ENCODE data around the gene AKAP9. TPM values are rescaled to one million over a fixed set of nuclear protein-coding genes. Genes with fewer than 3 reads are reported as not detected.
"Not testable (repeated sequence)": the region's sequence is repeated elsewhere in the genome, so short reads cannot be mapped to it uniquely, and the experiment has no call there.

The AKAP9 gene
- total RNA-seq, 1 donor from 2014 or later = 44.1 TPM

DNA sequence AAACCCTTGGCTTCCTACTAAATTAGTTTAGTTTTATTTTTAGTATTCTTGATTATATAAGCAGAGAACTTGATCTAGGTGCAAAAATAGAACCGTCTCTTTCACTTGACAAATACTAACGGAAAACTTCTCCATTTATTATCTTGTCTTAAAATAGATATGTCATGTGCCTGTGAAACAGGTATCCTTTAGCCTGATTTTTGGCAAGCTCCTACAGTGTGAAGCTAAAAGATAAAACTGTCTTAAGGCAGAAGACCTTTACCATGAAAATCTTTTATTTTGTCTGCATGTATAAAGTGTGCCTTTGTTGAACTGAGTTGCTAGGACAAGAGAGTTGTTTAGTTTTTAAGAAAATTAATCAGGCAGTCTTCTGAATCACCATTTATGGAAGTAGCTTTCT, 103.0 kb downstream of the AKAP9 start:
- ATAC-seq = peak; percentile 68
- intact Hi-C loops (cut with DNase I) = loop anchor here (10.0 kb wide), 2 partner anchors 99 to 159 kb away; partner anchors contain the start of genes AKAP9 and MTERF1

DNA sequence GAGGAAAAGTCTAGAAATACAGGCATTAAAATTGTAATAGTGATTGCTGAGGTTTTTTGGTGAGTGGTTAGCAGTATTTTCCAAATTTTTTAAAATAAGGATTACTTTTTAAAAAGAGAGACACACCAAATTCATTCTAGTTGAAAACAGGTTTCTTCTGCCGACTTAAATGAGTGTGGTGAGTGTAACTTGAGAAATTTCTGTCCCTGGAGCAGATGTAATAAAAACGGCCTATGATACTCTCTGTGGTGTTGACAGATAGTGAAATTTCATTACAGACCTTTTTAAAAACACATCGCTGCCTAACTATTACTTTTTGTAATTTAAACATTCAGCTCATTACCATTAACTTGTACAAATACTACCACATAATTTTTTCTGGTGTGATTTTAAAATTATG, 103.5 kb downstream of the AKAP9 start:
- ATAC-seq (no peak), DNase-seq (ENCODE audit: missing footprints) (no peak)
- intact Hi-C loops (cut with DNase I) = loop anchor here (10.0 kb wide), 2 partner anchors 99 to 159 kb away; partner anchors contain the start of genes AKAP9 and MTERF1

More for the DNA sequence above, 103.0 kb downstream of the AKAP9 start:
- no peak for DNase-seq (ENCODE audit: missing footprints)

DNA sequence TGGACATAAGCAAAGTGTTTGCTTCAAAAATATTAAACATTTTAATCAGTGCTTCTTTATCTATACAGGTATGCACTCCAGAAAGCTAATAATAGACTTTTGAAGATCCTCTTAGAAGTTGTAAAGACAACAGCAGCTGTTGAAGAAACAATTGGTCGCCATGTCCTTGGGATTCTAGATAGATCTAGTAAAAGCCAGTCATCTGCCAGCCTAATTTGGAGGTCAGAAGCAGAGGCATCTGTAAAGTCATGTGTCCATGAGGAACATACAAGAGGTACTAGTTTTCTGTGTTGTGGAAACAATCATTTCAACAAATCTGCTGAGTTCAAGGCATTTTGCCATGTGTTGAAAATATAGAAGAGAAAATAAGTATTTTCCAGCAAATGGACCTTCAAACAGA, 104.3 kb downstream of the AKAP9 start:
- intact Hi-C loops (cut with DNase I) = loop anchor here (10.0 kb wide), 2 partner anchors 100 to 160 kb away; partner anchors contain the start of genes AKAP9 and MTERF1
- no peak for DNase-seq (ENCODE audit: missing footprints)
- ATAC-seq = no peak

DNA sequence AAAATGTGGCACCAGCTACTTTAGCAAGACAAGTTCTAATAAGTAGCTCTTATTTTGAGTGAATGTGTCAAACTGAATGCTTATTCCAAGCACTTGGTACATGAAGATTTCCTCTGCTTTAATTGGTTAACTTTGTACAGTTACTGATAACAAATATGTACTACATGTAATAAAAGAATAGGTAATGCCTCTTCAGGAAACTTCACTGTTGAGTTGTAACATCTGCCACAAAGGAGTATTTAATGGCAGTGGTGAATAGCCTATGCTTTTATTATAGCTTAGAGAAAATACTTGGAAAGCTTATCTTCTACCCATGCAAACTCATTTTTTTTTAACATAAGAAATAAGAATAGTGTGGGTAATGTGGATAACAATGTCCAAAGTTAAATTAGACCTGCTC, 111.0 kb downstream of the AKAP9 start:
- intact Hi-C loops (cut with DNase I) = no loop called here
- ATAC-seq = no peak

DNA sequence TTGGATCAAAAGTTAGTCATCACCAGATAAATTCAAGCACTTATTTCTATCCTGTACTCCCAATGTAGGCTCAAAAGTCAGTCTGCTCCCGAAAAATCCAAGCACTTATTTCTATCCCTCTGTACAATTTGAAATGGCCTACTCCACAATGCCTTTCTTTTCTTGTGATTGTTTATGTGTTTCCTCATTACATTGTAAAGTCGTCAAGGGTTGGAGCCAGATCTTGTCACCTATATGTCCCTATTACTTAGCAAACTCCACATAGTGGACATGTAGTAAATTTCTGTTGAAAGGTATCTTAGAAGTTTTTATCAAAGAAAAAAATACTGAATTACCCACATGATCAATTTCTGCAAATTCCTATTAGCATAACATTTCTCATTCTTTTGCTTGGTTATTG, 111.5 kb downstream of the AKAP9 start:
- intact Hi-C loops (cut with DNase I) = no loop called here
- DNase-seq (ENCODE audit: missing footprints) = no peak
- no peak for ATAC-seq

More for the DNA sequence above, 111.0 kb downstream of the AKAP9 start:
- DNase-seq (ENCODE audit: missing footprints) = no peak

DNA sequence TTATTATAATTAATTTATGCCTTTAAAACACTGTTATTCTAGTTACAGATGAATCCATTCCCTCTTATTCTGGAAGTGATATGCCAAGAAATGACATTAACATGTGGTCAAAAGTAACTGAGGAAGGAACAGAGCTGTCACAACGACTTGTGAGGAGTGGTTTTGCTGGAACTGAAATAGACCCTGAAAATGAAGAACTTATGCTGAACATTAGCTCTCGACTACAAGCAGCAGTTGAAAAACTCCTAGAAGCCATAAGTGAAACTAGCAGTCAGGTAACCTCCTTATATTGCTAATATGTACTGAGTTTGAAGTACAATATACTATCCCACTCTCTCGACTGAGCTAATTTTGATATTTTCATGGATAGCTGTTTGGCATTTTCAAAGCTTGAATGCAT, 112.0 kb downstream of the AKAP9 start:
- DNase-seq (ENCODE audit: missing footprints) (no peak), ATAC-seq (no peak)
- intact Hi-C loops (cut with DNase I) = no loop called here

DNA sequence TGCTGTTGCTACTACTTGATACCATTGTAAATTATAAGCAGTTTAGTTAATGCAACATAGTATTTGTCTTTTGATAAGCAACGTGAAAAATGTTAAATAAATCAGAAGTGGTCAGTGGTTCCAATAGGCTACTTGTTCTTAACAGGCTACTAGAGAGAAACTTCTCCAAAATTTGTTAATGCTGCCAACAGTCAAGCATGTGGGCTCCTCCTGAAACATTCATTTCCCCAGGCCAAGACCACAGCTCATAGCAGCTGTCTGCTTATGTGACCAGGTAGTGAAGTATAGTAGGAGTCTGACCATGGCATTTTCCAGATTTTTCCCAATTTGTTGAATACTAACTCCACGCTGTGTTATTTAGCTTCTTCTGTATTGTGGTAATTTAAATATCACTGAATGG, 112.7 kb downstream of the AKAP9 start:
- ATAC-seq = no peak
- DNase-seq (ENCODE audit: missing footprints) = no peak
- intact Hi-C loops (cut with DNase I) = no loop called here

DNA sequence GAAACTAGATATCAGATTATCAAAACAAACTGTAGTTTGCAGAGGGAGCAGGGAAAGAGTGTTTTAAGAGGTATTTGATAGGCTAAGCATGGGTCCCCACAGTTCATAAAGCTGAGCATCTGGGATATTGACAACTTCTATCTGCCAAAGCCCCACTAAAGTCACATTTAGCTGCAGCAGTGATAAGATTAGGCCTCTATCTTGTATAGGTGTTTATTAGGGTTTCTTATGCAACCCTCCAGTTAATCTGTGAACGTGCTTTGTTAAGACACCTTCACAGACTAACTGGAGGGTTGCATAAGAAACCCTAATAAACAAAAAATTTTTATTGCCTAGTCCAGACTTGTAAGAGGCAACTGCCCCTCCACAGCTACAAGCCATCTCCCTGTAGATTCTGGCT, 115.6 kb downstream of the AKAP9 start:
- intact Hi-C loops (cut with DNase I) = no loop called here
- DNase-seq (ENCODE audit: missing footprints) (no peak), ATAC-seq (no peak)

DNA sequence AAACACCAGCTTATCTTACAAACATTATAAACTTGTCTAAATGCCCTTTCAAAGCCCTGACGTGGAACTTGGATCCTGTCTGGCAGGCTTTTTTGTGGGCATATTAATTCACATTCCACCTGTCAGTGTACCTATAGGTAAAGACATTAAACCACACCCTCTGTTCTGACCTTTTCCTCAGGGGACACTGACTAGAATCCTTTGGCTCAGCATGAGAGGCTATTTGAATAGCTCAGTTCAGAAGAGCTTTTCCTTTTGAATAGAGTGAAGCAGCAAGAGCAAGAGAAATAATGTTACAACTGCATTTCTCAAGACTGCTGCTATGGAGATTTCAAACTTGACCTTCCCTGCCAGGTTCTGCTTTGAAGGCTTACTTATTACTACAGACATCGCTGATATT, 116.7 kb downstream of the AKAP9 start:
- ATAC-seq (peak; percentile 46), DNase-seq (ENCODE audit: missing footprints) (no peak)
- intact Hi-C loops (cut with DNase I) = no loop called here

DNA sequence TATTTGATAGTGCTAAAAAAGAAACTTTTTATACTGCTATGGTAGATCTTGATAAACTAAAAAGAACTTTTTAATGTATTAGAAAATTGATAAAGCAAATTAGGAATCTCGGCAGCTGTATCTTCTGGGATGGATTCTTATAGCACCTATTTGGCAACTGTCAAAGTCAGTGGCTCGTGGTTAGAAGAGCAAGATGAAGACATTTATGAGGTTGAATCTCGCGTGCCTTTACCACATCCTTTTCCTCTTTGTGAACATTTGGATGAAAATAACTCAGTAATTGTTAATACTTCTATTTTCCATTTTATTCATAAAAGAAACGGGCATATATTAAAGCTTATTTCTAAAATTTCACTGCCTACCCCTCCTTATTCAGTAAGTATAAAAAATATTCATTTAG, 117.4 kb downstream of the AKAP9 start:
- intact Hi-C loops (cut with DNase I) = no loop called here
- ATAC-seq = no peak
- no peak for DNase-seq (ENCODE audit: missing footprints)

DNA sequence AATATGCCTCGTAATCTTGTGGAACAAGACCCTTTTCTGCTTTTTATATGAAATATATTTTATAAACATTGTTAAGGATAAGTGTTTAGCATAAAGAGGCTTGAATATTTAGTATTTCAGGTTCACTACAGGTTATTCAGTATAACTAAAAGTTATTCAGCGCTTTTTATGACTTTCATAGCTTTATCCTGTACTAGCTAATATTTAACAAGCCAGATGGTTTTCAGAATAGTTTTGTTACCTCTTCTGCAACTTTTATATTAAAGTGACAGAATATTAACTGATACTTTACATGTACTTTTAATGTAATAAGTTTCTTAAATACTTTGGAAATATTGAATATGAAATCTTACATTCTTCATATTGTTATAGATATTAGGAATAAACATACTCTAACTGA, 118.2 kb downstream of the AKAP9 start:
- ATAC-seq (no peak), DNase-seq (ENCODE audit: missing footprints) (no peak)
- intact Hi-C loops (cut with DNase I) = no loop called here

DNA sequence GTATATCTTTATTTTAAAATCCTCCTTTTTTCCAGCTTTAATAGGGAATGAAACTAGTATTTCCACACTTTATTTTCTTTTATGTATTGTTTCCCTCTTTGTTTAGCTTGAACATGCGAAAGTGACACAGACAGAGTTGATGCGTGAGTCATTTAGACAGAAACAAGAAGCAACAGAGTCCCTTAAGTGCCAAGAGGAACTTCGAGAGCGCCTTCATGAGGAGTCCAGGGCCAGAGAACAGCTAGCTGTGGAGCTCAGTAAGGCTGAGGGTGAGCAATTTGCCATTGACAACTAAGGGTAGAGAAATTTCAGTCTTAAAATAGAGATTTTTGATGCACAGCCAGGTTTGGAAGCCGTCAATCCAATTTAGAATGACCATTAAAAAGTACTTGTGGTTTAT, 120.5 kb downstream of the AKAP9 start:
- intact Hi-C loops (cut with DNase I) = no loop called here
- no peak for DNase-seq (ENCODE audit: missing footprints)
- ATAC-seq = peak; percentile 34

DNA sequence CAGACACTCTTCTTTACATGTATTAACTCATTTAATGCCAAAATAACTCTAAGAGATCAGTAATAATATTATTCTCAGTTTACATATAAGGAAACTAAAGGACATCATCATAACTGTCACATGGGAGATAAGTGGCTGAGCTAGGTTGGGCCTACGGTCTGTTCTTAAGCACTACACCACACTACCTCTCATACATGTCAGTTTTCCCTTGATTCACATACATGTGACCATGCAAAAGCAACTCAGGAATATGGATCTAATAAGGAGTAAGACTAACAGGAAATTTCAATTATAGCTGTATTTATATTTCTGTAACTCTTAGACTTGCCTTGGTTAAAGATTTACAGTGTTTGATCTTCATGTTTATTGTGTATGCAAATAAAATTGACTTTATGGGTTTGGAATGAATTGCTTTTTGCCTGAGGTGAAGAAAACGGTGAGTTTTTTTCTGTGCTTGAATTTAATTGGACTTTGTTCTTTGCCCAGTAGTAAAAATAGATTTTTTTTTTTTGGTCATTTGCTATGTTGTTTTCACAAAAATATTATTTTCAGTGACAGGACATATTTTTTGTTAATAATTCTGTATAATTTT, 123.9 kb downstream of the AKAP9 start:
- ATAC-seq (no peak), DNase-seq (ENCODE audit: missing footprints) (no peak)
- intact Hi-C loops (cut with DNase I) = no loop called here

DNA sequence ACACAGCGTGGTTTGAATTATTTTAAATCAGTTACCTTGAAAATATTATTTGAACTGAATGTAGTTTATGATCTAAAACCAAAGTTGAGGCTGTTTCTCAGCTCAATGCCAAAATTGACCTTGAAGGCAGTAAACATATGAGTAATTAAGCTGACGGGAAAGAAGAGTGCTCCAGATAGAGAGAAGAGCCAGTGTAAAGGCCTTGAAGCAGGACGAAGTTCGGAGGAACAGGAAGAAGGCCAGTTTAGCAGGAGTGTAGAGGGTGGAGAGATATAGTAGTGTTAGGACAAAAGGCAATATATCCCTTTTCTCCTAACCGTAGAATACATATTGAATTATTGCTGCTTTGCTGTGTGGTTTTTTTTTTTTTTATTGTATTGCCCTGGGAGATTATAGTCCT, 130.4 kb downstream of the AKAP9 start:
- ATAC-seq = no peak
- intact Hi-C loops (cut with DNase I) = no loop called here
- no peak for DNase-seq (ENCODE audit: missing footprints)

DNA sequence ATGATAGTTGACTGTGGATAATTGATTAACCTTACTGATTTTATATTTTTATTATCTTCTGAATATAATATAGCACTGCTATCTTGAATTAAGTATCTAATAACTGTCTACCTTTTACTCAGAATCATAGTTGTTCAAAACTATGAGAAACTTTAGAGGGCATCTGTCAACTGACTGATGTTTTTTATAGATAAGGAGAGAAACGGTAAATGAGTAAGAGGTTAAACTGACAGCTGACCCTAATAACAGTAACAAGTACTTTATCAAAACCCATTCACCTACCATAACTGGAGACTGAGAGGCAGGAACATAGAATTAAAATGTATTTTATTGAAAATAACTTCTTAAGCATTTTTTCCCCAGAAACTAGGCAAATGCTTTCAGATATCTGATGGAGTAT, 131.5 kb downstream of the AKAP9 start:
- intact Hi-C loops (cut with DNase I) = no loop called here
- DNase-seq (ENCODE audit: missing footprints) = no peak

DNA sequence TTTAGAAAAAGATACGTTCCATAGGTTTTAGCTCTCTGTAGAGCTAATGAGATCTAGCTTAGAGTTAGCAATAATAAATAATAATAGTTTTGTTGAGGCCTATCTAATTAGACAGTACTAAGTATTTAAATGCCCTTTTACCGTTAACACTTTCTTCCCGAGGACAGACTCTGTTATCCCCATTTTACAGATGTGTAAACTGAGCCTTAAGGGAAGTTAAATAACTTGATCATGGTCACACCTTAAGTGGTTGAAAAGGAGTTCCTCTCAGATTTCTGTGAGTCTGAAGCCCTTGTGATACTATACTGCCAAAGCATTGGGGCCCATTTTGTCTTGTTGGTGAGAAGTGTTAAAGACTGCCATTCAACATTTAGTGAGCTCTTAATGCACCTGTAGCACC, 132.0 kb downstream of the AKAP9 start:
- intact Hi-C loops (cut with DNase I) = no loop called here
- ATAC-seq = no peak
- DNase-seq (ENCODE audit: missing footprints) = no peak

More for the DNA sequence above, 131.5 kb downstream of the AKAP9 start:
- no peak for ATAC-seq

DNA sequence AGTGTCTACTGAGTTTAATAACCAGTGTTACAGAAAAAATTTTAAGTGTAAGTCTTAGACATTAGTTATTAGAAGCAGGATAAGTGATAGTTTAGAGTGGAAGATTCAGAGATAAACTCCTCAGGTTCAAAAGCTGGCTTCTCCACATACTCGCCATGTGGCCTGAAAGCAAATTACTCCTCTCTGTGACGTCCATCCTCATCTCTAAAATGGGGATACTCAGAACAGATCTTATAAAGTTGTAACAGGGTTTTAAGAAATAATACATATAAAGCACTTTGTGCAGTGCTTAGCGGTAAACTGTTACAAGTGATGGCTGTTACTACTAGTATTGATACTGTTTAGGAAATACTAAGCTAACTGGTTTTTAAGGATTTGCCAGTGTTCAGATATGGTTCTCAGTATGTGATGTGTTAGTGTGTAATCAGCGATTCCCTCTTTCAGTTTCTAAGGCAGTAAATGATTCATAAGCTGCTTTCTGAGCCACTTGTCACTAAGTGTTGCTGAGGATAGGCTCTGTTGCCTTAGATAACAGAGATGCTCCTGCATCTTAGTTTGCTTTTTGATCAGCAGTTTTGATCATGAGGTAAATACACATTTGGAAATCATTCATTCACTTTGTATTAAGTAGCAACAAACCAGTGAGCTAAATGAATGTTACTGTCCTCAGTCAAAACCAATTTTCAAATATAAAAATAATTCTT, 134.9 kb downstream of the AKAP9 start:
- ATAC-seq (no peak), DNase-seq (ENCODE audit: missing footprints) (no peak)
- intact Hi-C loops (cut with DNase I) = no loop called here

DNA sequence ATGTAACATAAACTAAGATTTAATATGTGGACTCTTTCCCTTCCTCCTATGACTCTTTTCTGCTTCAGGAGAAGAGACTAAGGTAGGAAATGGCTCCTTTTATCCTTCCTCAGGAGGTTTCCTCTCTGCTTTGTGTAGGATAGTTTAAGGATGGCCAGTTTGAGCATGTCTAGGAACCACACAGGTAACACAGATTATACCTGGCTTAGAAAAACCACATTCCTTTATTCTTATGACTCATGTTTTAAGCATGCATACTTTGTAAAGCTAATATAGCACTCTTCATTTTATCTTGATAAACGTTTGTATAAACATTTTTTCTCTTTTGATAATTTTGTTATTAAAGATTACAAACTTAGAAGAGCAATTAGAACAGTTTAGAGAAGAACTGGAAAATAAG, 135.8 kb downstream of the AKAP9 start:
- intact Hi-C loops (cut with DNase I) = no loop called here
- no peak for DNase-seq (ENCODE audit: missing footprints)
- no peak for ATAC-seq

DNA sequence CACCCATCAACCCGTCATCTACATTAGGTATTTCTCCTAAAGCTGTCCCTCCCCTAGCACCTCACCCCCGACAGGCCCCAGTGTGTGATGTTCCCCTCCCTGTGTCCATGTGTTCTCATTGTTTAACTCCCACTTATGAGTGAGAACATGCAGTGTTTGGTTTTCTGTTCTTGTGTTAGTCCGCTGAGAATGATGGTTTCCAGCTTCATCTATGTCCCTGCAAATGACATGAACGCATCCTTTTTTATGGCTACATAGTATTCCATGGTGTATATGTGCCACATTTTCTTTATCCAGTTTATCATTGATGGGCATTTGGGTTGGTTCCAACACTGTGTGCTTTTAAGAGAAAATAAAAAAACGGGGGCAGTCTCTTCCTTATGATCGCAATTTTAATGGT, 143.3 kb downstream of the AKAP9 start:
- ATAC-seq; DNase-seq (ENCODE audit: missing footprints); intact Hi-C loops (cut with DNase I): not testable (repeated sequence)

DNA sequence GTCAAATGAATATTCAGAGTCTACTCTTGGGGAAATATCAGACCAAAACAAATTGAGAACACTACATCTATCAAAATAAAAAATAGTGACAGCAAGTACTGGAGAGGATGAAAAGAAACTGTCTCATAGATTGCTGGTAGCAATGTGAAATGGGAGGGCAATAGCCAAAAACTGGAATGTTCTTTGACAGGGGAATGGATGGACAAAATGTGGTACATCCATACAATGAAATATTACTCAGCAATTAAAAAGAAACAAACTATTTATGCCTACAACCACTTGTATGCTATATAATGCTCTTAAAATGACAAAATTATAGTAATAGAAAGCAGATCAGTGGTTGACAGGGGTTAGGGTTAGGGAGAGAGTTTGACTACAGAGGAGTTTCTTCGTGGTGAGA, 147.6 kb downstream of the AKAP9 start:
- ATAC-seq (no peak), DNase-seq (ENCODE audit: missing footprints) (no peak)
- intact Hi-C loops (cut with DNase I) = no loop called here

DNA sequence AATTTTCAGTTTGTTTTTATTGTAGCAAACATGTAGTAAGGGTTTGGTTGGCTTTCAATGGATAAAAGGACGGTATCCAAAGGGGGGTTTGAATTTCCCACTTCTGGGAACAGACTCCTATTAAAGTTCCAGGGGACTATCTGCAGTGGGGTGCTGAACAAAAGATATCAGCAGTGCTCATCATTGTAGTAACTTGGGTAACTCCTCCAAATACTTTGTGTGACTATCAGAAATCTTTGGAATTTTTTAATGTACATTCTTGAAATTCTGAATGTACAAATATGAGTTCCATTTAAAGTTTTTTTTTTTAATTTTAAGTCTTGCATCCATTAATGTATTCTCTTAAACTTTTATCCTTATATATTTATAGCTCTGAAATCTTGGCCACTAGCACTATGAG, 151.5 kb downstream of the AKAP9 start:
- intact Hi-C loops (cut with DNase I) = no loop called here
- ATAC-seq = no peak
- no peak for DNase-seq (ENCODE audit: missing footprints)

All from Right ventricle myocardium inferior (tissue), 1 donor.